ENCODE data around the gene GSK3B.

The GSK3B gene

DNA sequence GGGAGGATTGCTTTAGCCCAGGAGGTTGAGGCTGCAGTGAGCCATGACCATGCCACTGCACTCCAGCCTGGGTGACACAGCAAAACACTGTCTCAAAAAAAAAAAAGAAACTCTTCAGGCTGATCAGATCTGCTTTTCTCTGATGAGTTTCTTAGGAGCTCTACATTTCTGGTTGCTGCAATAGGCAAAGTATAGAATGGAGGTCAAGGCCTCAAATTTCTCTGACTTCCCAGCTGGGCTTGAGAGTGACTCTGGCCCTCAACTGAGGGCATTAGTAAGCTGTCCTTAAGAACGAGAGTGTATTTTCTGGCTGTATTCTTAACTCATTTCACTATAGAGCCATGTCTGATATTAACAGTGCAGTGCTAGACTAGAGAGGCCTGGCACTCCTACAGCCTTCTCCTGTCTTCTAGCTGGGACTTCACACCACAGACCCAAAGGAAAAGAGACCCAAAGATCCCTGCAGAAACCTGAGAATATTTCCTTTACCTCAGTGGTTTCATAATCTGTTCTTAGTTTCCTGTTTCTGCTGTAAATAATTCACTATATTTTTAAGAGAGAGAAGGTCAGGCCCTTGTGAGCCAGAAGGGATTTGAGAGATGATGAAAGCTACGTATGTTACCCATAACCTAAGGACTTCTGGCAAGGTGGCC is 314.4 kb downstream of the GSK3B start:
- no peak for DNase-seq (ENCODE audit: low spot score)

DNA sequence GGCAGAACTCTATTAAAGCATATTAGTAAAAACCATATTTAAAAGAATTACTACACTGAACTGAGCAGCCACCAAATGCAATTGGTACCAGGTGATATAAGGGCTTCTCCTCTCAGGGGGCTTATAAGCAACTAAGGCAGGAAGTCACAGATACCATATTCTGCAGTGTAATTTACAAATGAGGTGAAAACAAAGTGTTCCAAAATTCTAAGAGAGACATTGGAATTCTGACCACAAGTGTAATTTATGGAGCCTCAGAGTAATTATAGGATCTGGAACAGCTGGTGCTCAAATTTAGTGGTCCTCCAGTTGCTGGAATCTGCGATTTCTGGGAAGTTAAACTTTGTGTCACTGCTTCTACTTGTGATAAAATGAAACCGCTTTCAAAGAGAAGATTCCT is 315.4 kb downstream of the GSK3B start:
- no peak for DNase-seq (ENCODE audit: low spot score)

DNA sequence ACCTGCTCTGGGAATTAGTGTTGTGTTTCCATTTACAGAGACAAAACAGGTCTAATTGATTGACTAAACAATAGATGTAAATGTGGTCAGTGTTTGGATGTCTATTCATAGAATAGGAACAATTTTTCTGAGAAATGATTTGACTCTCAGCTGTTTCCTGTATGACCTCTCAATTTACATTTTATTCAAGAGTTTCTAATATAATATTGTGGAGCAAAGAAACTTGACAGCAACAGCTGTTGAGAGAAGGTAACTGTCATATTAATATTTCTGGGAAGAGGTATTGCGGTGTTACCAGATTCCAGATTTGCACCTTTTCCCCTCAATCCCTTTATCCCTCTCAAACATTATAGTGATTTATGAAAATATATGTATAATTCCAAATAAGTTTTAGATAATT is 316.1 kb downstream of the GSK3B start:
- no peak for DNase-seq (ENCODE audit: low spot score)

DNA sequence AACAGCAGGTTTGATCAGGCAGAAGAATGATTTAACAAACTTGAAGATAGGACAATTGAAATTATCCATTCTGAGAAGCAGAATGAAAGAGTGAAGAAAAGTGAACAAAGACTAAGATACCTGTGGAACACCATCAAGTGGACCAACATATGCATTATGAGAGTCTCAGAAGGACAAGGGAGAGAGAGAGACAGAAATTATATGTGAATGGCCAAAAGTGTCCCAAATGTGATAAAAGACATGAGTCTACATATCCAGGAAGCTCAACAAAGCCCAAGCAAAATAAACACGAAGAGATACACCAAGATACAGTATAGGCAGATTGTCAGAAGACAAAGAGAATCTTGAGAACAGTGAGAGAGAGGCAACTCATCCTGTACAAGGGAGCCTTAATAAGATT is 317.9 kb downstream of the GSK3B start:
- DNase-seq (ENCODE audit: low spot score): no peak

DNA sequence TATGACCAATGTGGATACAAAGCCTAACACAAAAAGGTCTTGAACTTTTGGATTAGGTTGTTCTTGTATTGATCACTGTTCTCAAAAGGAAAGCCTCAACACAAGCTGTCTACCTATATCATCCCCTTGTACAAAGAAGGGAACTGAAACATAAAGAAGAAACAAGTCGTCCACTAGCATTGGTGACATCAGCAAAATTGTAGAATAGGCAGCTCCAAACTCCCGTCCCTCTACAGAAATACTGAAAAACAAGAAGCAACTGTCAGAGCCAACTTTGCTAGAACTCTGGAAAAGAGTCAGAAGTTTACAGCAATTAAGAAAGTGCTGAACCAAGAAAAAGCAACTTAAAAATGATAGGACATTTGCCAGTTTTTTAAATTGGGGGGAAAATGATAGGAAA is 319.8 kb downstream of the GSK3B start:
- DNase-seq (ENCODE audit: low spot score): no peak

Measured in kidney capillary endothelial cell (primary cell).